HUES6 (cell line): ENCODE data around the gene PRKCA.

ENCODE experiments used
- H3K27ac ChIP-seq: 2 replicates; pipeline ENCODE4 v1.7.0; 2013; ENCODE audit warnings: low read depth, mild to moderate bottlenecking, low read length, inconsistent platforms
- H3K27me3 ChIP-seq: 2 replicates; pipeline ENCODE4 v1.6.1; 2013; ENCODE audit warnings: low read length; ENCODE audit not compliant: control insufficient read depth, insufficient read depth
- H3K36me3 ChIP-seq: 2 replicates; pipeline ENCODE4 v1.6.1; 2013; ENCODE audit warnings: low read length; ENCODE audit not compliant: control insufficient read depth, insufficient read depth
- H3K4me1 ChIP-seq: 2 replicates; pipeline ENCODE4 v1.6.1; 2013; ENCODE audit warnings: low read length; ENCODE audit not compliant: control insufficient read depth, insufficient read depth
- H3K4me3 ChIP-seq: 2 replicates; pipeline ENCODE4 v1.5.1; 2013; ENCODE audit warnings: low read depth, low read length
- H3K9ac ChIP-seq: one replicate; pipeline ENCODE4 v1.6.1; 2013; ENCODE audit warnings: mild to moderate bottlenecking, low read length
- H3K9me3 ChIP-seq: 2 replicates; pipeline ENCODE4 v1.6.1; 2013; ENCODE audit warnings: low read depth, low read length; ENCODE audit not compliant: control insufficient read depth, insufficient read depth

Gene PRKCA

GRCh38 chr17:66831383-66832210 lies 529.2 kb downstream of the PRKCA start:
- Histone ChIP-seq H3K9ac (no peak overlapping the region), H3K27ac (no peak overlapping the region), H3K4me3 (no peak overlapping the region), H3K36me3 (no peaks in the 10 kb centered on the region), H3K27me3 (peaks cover 37% of the 10 kb centered on the region), H3K9me3 (no peaks in the 10 kb centered on the region), H3K4me1 (peaks cover 17% of the 10 kb centered on the region)

GRCh38 chr17:66833201-66833600 lies 530.8 kb downstream of the PRKCA start:
- H3K9ac ChIP-seq, result no peak overlapping the region
- H3K36me3 ChIP-seq, result no peaks in the 10 kb centered on the region
- H3K27me3 ChIP-seq, result peaks cover 52% of the 10 kb centered on the region
- H3K9me3 ChIP-seq, result no peaks in the 10 kb centered on the region
- peaks cover 17% of the 10 kb centered on the region for H3K4me1 ChIP-seq
- no peak overlapping the region for H3K4me3 ChIP-seq
- H3K27ac ChIP-seq, result no peak overlapping the region

GRCh38 chr17:66834426-66834918 lies 532.1 kb downstream of the PRKCA start:
- Histone ChIP-seq H3K9ac (no peak overlapping the region), H3K27me3 (peaks cover 52% of the 10 kb centered on the region)

GRCh38 chr17:66834919-66835454 lies 532.6 kb downstream of the PRKCA start, which contains the start of gene CACNG5:
TSS of gene CACNG5 (plus strand) at chr17:66835117. CDS start at chr17:66877333, 42,216 bp downstream.
- H3K9me3 ChIP-seq, result no peaks in the 10 kb centered on the region
- peaks cover 52% of the 10 kb centered on the region for H3K27me3 ChIP-seq
- H3K4me3 ChIP-seq, result peak within 1 kb of the TSS; percentile 63
- no peak within 1 kb of the TSS for H3K27ac ChIP-seq
- H3K4me1 ChIP-seq, result peaks cover 9% of the 10 kb centered on the region
- H3K36me3 ChIP-seq, result no peaks in the 10 kb centered on the region
- no peak within 1 kb of the TSS for H3K9ac ChIP-seq

More at GRCh38 chr17:66834426-66834918, 532.1 kb downstream of the PRKCA start:
- Histone ChIP-seq H3K27ac (no peak overlapping the region), H3K9me3 (no peaks in the 10 kb centered on the region), H3K4me1 (peaks cover 13% of the 10 kb centered on the region), H3K4me3 (peak overlapping the region; percentile 59), H3K36me3 (no peaks in the 10 kb centered on the region)

- peaks cover 4% of the 10 kb centered on the region for H3K4me1 ChIP-seq
- H3K27me3 ChIP-seq, result peaks cover 48% of the 10 kb centered on the region
- H3K36me3 ChIP-seq, result no peaks in the 10 kb centered on the region
- no peaks in the 10 kb centered on the region for H3K9me3 ChIP-seq
- no peak overlapping the region for H3K9ac ChIP-seq
- no peak overlapping the region for H3K27ac ChIP-seq
- H3K4me3 ChIP-seq, result peak overlapping the region; percentile 63
Observed at GRCh38 chr17:66835476-66835875, 533.1 kb downstream of the PRKCA start.

- no peak overlapping the region for H3K27ac ChIP-seq
- no peaks in the 10 kb centered on the region for H3K9me3 ChIP-seq
- no peaks in the 10 kb centered on the region for H3K36me3 ChIP-seq
- H3K9ac ChIP-seq, result no peak overlapping the region
- peaks cover 48% of the 10 kb centered on the region for H3K27me3 ChIP-seq
- H3K4me1 ChIP-seq, result no peaks in the 10 kb centered on the region
- no peak overlapping the region for H3K4me3 ChIP-seq
Observed at GRCh38 chr17:66836063-66837005, 533.9 kb downstream of the PRKCA start.

GRCh38 chr17:66837226-66837625 lies 534.8 kb downstream of the PRKCA start:
- Histone ChIP-seq H3K4me1 (no peaks in the 10 kb centered on the region), H3K9me3 (no peaks in the 10 kb centered on the region), H3K27ac (no peak overlapping the region), H3K4me3 (no peak overlapping the region), H3K9ac (no peak overlapping the region), H3K36me3 (no peaks in the 10 kb centered on the region), H3K27me3 (peaks cover 48% of the 10 kb centered on the region)

- H3K9me3 ChIP-seq, result no peaks in the 10 kb centered on the region
- no peaks in the 10 kb centered on the region for H3K4me1 ChIP-seq
- H3K27ac ChIP-seq, result no peak overlapping the region
- H3K27me3 ChIP-seq, result peaks cover 48% of the 10 kb centered on the region
- H3K36me3 ChIP-seq, result no peaks in the 10 kb centered on the region
- H3K4me3 ChIP-seq, result no peak overlapping the region
- H3K9ac ChIP-seq, result no peak overlapping the region
Observed at GRCh38 chr17:66837885-66838665, 535.7 kb downstream of the PRKCA start.

- no peak overlapping the region for H3K9ac ChIP-seq
- H3K4me1 ChIP-seq, result no peaks in the 10 kb centered on the region
- H3K36me3 ChIP-seq, result no peaks in the 10 kb centered on the region
- H3K9me3 ChIP-seq, result no peaks in the 10 kb centered on the region
- no peak overlapping the region for H3K4me3 ChIP-seq
- no peak overlapping the region for H3K27ac ChIP-seq
- peaks cover 36% of the 10 kb centered on the region for H3K27me3 ChIP-seq
Observed at GRCh38 chr17:66839616-66840015, 537.2 kb downstream of the PRKCA start.

- H3K27me3 ChIP-seq, result peaks cover 33% of the 10 kb centered on the region
- H3K9me3 ChIP-seq, result no peaks in the 10 kb centered on the region
- H3K9ac ChIP-seq, result no peak overlapping the region
- no peaks in the 10 kb centered on the region for H3K36me3 ChIP-seq
- H3K4me3 ChIP-seq, result no peak overlapping the region
- no peak overlapping the region for H3K27ac ChIP-seq
- no peaks in the 10 kb centered on the region for H3K4me1 ChIP-seq
Observed at GRCh38 chr17:66840061-66840460, 537.6 kb downstream of the PRKCA start.
